Kidney (tissue), 14 donors: ENCODE results near the gene C19orf12. TPM values are rescaled to one million over a fixed set of nuclear protein-coding genes. Genes with fewer than 3 reads are reported as not detected.

Source experiments
- DNase-seq, 5 donors: peaks; one replicate each; pipeline ENCODE4 v3.0.0-alpha.2; 2013 to 2020
- FAIRE-seq: peaks from 2 replicates; lab custom pipeline; 2012; peaks lifted over from hg19 to GRCh38; lab: Jason Lieb, UNC
- H3K27ac ChIP-seq, 2 donors: one replicate each; pipeline ENCODE4 v1.7.0; 2013; ENCODE audit warnings: low read depth in 2 of 2, low read length in 2 of 2, inconsistent platforms in 1 of 2
- H3K27me3 ChIP-seq: one replicate; pipeline ENCODE4 v1.7.1; 2013; ENCODE audit warnings: low read length, inconsistent platforms; ENCODE audit not compliant: control insufficient read depth, insufficient read depth
- H3K36me3 ChIP-seq, 3 donors: one replicate each; pipeline versions ENCODE4 v1.7.0 to v1.7.1; 2013; ENCODE audit warnings: low read length in 3 of 3, control low read depth in 1 of 3, inconsistent platforms in 1 of 3; ENCODE audit not compliant: insufficient read depth in 3 of 3, control insufficient read depth in 2 of 3
- H3K4me1 ChIP-seq, 3 donors: one replicate each; pipeline versions ENCODE4 v1.7.0 to v1.7.1; 2013; ENCODE audit warnings: low read length in 3 of 3, inconsistent platforms in 1 of 3, low read depth in 1 of 3; ENCODE audit not compliant: control insufficient read depth in 2 of 3, insufficient read depth in 2 of 3
- H3K4me3 ChIP-seq, 3 donors: one replicate each; pipeline versions ENCODE4 v1.7.0 to v1.8.1; 2013; ENCODE audit warnings: low read length in 3 of 3, control low read depth in 1 of 3, inconsistent platforms in 1 of 3
- H3K9ac ChIP-seq, 3 donors: one replicate each; pipeline versions ENCODE4 v1.7.0 to v1.7.1; 2013; ENCODE audit warnings: low read length in 3 of 3, control low read depth in 1 of 3, inconsistent platforms in 1 of 3
- H3K9me3 ChIP-seq, 3 donors: one replicate each; pipeline versions ENCODE4 v1.7.0 to v1.7.1; 2013; ENCODE audit warnings: low read length in 3 of 3, control low read depth in 1 of 3, inconsistent platforms in 1 of 3; ENCODE audit not compliant: control insufficient read depth in 2 of 3, insufficient read depth in 1 of 3
- intact Hi-C: fragments of 100-400 bp; cut with DNase I; formaldehyde crosslinking; loops from one replicate; pipeline ENCODE4 v1.11.1; 2022
- polyA plus RNA-seq: library from polyadenylated mRNA; stranded (reverse); fragments of 350-450 nt; fragmentation: Illumina TruSeq; extraction: RNeasy Lipid Tissue Mini Kit (QIAGEN cat#74804); gene quantifications from one replicate; pipeline ENCODE4 v1.2.3, GENCODE V29; 2014; ENCODE audit warnings: low read depth, low replicate concordance; ENCODE audit not compliant: insufficient read depth
- total RNA-seq: library from RNA; stranded (reverse); fragmentation: NEBNext Ultra II Directional; extraction: Animal tissue kit (Norgen Biotek cat#: 25700); gene quantifications from one replicate; pipeline ENCODE4 v1.2.1, GENCODE V29; 2021
- TF ChIP-seq, protein P1 (sequence below): IDR thresholded peaks from 3 replicates; pipeline ENCODE4 v1.5.1; 2012; ENCODE audit warnings: mild to moderate bottlenecking, moderate library complexity, borderline replicate concordance; ENCODE audit not compliant: insufficient read depth; ENCODE audit errors: extremely low read depth
- donor health status: control.
- donor health status: control.
- donor health status: control.
- donor health status: control.
- donor health status: control.
- donor health status: DM: yes; HTN: yes; CAD: no.
- donor health status: Normal renal cell carcinoma (clear cell type).

C19orf12 gene
- total and polyA plus RNA-seq, 2 donors from 2014 or later: 21.2 to 27.1 TPM

DNA sequence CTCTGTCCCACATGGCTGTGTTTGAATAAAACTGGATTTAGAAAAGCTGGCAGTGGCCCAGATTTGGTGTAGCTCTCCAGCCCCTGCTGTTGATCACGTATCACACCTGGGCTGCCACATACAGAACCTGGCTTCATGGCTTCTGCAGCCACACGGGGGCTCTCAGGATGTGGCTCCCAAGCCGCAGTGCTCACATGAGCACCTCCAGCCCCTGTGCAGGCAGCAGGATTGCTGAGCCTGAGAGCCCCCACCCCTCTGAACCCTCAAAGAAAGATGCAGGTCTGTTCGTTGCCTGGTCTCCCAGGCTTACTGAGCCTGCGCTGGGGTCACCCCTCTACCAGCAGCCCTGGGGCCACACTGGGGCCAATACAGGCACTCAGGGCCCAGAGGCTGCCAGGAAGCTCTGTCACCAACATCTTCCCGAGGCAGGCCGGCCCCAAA, 47.1 kb downstream of the C19orf12 start:
- Histone ChIP-seq H3K4me1 (peaks cover 0 to 23% (median 3%) of the 10 kb centered on the region in 3 donors), H3K27ac (no peak overlapping the region), H3K27me3 (no peaks in the 10 kb centered on the region), H3K36me3 (no peaks in the 10 kb centered on the region), H3K4me3 (no peak overlapping the region), H3K9me3 (no peaks in the 10 kb centered on the region), H3K9ac (no peak overlapping the region)
- FAIRE-seq (no peak), DNase-seq (peak in 2 of 5 donors; percentile 29 to 73)
- TF ChIP-seq, protein P1, sequence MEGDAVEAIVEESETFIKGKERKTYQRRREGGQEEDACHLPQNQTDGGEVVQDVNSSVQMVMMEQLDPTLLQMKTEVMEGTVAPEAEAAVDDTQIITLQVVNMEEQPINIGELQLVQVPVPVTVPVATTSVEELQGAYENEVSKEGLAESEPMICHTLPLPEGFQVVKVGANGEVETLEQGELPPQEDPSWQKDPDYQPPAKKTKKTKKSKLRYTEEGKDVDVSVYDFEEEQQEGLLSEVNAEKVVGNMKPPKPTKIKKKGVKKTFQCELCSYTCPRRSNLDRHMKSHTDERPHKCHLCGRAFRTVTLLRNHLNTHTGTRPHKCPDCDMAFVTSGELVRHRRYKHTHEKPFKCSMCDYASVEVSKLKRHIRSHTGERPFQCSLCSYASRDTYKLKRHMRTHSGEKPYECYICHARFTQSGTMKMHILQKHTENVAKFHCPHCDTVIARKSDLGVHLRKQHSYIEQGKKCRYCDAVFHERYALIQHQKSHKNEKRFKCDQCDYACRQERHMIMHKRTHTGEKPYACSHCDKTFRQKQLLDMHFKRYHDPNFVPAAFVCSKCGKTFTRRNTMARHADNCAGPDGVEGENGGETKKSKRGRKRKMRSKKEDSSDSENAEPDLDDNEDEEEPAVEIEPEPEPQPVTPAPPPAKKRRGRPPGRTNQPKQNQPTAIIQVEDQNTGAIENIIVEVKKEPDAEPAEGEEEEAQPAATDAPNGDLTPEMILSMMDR: no peak
- intact Hi-C loops: no loop called here

DNA sequence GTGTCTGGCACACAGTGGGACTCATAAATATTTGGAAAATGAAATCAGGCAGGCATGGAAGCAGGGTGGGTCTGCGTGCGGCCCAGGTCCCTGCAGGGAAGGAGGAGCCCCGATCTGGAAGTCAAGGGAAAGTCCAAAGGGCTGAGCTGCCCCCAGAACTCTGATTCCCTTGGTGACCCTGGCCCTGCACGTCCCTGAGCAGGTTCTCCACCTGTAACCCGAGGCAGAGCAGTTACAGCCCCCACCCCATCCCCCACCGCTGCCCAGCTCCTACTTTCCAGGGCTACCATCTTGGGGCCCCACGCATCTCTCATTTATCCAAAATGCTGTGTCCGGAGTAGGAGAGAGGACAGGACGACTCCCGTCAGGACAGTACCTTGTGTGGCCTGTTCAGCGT, 47.7 kb downstream of the C19orf12 start:
- H3K36me3 ChIP-seq: no peaks in the 10 kb centered on the region
- TF ChIP-seq, protein P1: no peak
- peaks cover 0 to 25% (median 3%) of the 10 kb centered on the region in 3 donors for H3K4me1 ChIP-seq
- H3K9me3 ChIP-seq: no peaks in the 10 kb centered on the region
- DNase-seq (no peak), FAIRE-seq (no peak)
- H3K27ac ChIP-seq: peak overlapping the region in 1 of 2 donors; percentile 10
- H3K27me3 ChIP-seq: no peaks in the 10 kb centered on the region
- no peak overlapping the region for H3K9ac ChIP-seq
- peak overlapping the region in 1 of 3 donors; percentile 60 for H3K4me3 ChIP-seq
- intact Hi-C loops: no loop called here

DNA sequence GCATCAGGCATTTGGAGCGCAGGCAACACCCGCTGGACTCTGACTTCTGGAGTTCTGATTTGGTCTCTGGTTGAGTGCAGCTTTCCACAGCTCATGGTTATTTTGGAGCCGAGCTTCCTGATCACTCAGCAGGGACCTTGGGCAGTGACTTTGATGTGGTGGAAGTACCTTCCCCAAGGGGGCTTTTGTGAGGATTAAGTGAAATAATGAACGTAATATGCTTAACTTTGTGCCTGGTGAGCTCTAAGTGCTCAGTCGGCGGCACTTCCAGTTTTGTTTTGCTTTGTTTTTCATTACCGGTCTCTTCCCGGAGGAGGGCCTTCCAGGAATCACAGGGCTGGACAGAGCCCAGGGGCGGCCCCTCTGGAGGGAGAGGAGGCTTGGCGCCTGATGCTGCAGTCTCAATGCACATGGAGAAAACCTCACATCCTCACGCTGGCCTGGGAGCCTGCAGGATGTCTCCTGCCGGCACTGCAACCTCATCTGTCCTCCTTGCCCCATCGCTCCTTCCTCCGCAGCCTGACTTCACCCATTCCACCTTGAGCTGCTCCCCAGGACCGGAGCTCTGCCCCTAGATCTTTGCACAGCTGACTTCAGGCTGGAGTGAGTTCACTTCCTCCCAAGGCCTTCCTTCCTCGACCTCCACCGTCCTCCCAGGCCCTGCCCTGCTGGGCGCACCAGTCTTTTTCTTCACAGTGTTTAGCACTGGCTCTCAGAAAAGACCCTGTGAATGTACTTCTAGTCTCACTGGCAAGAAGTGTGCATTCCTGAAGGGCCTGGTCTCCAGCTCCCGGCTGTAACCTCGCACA, 48.3 kb downstream of the C19orf12 start:
- Histone ChIP-seq H3K4me1 (peaks cover 0 to 25% (median 3%) of the 10 kb centered on the region in 3 donors), H3K27ac (peak overlapping the region; percentile 47 to 81), H3K9me3 (no peaks in the 10 kb centered on the region), H3K9ac (peak overlapping the region in 1 of 3 donors; percentile 72), H3K27me3 (no peaks in the 10 kb centered on the region), H3K4me3 (peak overlapping the region; percentile 48 to 83 (median 60)), H3K36me3 (no peaks in the 10 kb centered on the region)
- TF ChIP-seq, protein P1: no peak
- no peak for FAIRE-seq
- intact Hi-C loops: no loop called here
- DNase-seq: peak; percentile 72 to 93 (median 76)
